Activated CD4-positive, alpha-beta T cell treated with anti-CD3 and anti-CD28 coated beads, Interleukin-2, amount 50 U/mL, for 24 hours (primary cell): Measurements from ENCODE around the gene AHNAK2.
"Not testable (repeated sequence)": the region's sequence is repeated elsewhere in the genome, so short reads cannot be mapped to it uniquely, and the experiment has no call there.

ENCODE experiments used
- DNase-seq, 2 donors: peaks; one replicate each; pipeline ENCODE4 v3.0.0-alpha.2; 2020; ENCODE audit warnings: low read depth in 1 of 2, low spot score in 1 of 2

The AHNAK2 gene

GRCh38 chr14:104928391-104929133 lies 49.6 kb downstream of the AHNAK2 start:
- no peak for DNase-seq

GRCh38 chr14:104927901-104928300 lies 50.3 kb downstream of the AHNAK2 start:
- no peak for DNase-seq

- DNase-seq = no peak
Measured at GRCh38 chr14:104927432-104927816, 50.8 kb downstream of the AHNAK2 start.

- no peak for DNase-seq
Measured at GRCh38 chr14:104926619-104927431, 51.3 kb downstream of the AHNAK2 start.

- DNase-seq = no peak
Measured at GRCh38 chr14:104925855-104926609, 52.1 kb downstream of the AHNAK2 start.

GRCh38 chr14:104925214-104925854 lies 52.8 kb downstream of the AHNAK2 start:
- no peak for DNase-seq

- DNase-seq = no peak
Measured at GRCh38 chr14:104924421-104925213, 53.6 kb downstream of the AHNAK2 start, which contains the start of gene PLD4. TSS of gene PLD4 (plus strand) at chr14:104924879. CDS start at chr14:104927141, 2,262 bp downstream.

GRCh38 chr14:104923640-104924420 lies 54.3 kb downstream of the AHNAK2 start:
- DNase-seq = no peak

GRCh38 chr14:104919993-104920315 lies 58.2 kb downstream of the AHNAK2 start:
- no peak for DNase-seq

GRCh38 chr14:104919152-104919992 lies 58.8 kb downstream of the AHNAK2 start:
- not testable (repeated sequence) for DNase-seq

- no peak for DNase-seq
Measured at GRCh38 chr14:104917993-104918392, 60.2 kb downstream of the AHNAK2 start.

- no peak for DNase-seq
Measured at GRCh38 chr14:104917116-104917515, 61.1 kb downstream of the AHNAK2 start.

- no peak for DNase-seq
Measured at GRCh38 chr14:104913435-104913834, 64.7 kb downstream of the AHNAK2 start.

GRCh38 chr14:104912053-104912452 lies 66.1 kb downstream of the AHNAK2 start:
- DNase-seq = no peak

- no peak for DNase-seq
Measured at GRCh38 chr14:104908303-104908702, 69.9 kb downstream of the AHNAK2 start.

GRCh38 chr14:104905579-104905933 lies 72.6 kb downstream of the AHNAK2 start:
- not testable (repeated sequence) for DNase-seq

GRCh38 chr14:104904650-104905578 lies 73.3 kb downstream of the AHNAK2 start:
- not testable (repeated sequence) for DNase-seq

GRCh38 chr14:104903990-104904389 lies 74.2 kb downstream of the AHNAK2 start:
- no peak for DNase-seq
